Panc1 (cell line): ENCODE results near the gene KATNIP.

Experiments used
- SIN3A ChIP-seq: IDR thresholded peaks from 2 replicates; pipeline ENCODE4 v1.6.1; 2012; ENCODE audit warnings: low read depth, mild to moderate bottlenecking, low read length, moderate library complexity, borderline replicate concordance; ENCODE audit not compliant: insufficient read depth
- TF ChIP-seq, protein P1 (sequence below): fragments of 450-650 bp; IDR thresholded peaks from 2 replicates; pipeline ENCODE4 v1.5.1; 2017; ENCODE audit warnings: mild to moderate bottlenecking

DNA sequence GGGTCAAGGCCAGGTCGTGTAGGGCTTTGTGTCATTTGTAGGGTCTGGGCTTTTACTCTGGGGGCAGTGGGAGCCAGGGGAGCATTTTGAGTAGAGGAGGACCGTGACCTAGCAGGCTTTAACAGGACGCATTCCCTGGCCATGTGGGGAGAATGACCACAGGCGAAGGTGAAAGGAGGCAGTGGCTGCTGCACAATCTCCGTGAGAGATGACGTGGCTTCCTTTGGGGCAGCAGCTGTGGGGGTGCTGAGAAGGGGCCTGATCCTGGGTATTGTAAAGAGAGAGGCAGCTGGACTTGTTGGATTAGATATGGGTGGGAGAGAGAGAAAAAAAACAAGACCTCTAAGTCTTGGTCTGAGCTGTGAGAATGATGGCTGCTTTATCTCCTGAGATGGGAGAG is 46.0 kb downstream of the KATNIP start:
- TF ChIP-seq, protein P1, sequence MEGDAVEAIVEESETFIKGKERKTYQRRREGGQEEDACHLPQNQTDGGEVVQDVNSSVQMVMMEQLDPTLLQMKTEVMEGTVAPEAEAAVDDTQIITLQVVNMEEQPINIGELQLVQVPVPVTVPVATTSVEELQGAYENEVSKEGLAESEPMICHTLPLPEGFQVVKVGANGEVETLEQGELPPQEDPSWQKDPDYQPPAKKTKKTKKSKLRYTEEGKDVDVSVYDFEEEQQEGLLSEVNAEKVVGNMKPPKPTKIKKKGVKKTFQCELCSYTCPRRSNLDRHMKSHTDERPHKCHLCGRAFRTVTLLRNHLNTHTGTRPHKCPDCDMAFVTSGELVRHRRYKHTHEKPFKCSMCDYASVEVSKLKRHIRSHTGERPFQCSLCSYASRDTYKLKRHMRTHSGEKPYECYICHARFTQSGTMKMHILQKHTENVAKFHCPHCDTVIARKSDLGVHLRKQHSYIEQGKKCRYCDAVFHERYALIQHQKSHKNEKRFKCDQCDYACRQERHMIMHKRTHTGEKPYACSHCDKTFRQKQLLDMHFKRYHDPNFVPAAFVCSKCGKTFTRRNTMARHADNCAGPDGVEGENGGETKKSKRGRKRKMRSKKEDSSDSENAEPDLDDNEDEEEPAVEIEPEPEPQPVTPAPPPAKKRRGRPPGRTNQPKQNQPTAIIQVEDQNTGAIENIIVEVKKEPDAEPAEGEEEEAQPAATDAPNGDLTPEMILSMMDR = no peak
- TF ChIP-seq SIN3A = no peak
